Kidney (tissue), 14 donors: Measurements from ENCODE around the gene CCDC12. TPM values are rescaled to one million over a fixed set of nuclear protein-coding genes. Genes with fewer than 3 reads are reported as not detected.

Experiments
- DNase-seq, 5 donors: peaks; one replicate each; pipeline ENCODE4 v3.0.0-alpha.2; 2013 to 2020
- FAIRE-seq: peaks from 2 replicates; lab custom pipeline; 2012; peaks lifted over from hg19 to GRCh38; lab: Jason Lieb, UNC
- H3K27ac ChIP-seq, 2 donors: one replicate each; pipeline ENCODE4 v1.7.0; 2013; ENCODE audit warnings: low read depth in 2 of 2, low read length in 2 of 2, inconsistent platforms in 1 of 2
- H3K27me3 ChIP-seq: one replicate; pipeline ENCODE4 v1.7.1; 2013; ENCODE audit warnings: low read length, inconsistent platforms; ENCODE audit not compliant: control insufficient read depth, insufficient read depth
- H3K36me3 ChIP-seq, 3 donors: one replicate each; pipeline versions ENCODE4 v1.7.0 to v1.7.1; 2013; ENCODE audit warnings: low read length in 3 of 3, control low read depth in 1 of 3, inconsistent platforms in 1 of 3; ENCODE audit not compliant: insufficient read depth in 3 of 3, control insufficient read depth in 2 of 3
- H3K4me1 ChIP-seq, 3 donors: one replicate each; pipeline versions ENCODE4 v1.7.0 to v1.7.1; 2013; ENCODE audit warnings: low read length in 3 of 3, inconsistent platforms in 1 of 3, low read depth in 1 of 3; ENCODE audit not compliant: control insufficient read depth in 2 of 3, insufficient read depth in 2 of 3
- H3K4me3 ChIP-seq, 3 donors: one replicate each; pipeline versions ENCODE4 v1.7.0 to v1.8.1; 2013; ENCODE audit warnings: low read length in 3 of 3, control low read depth in 1 of 3, inconsistent platforms in 1 of 3
- H3K9ac ChIP-seq, 3 donors: one replicate each; pipeline versions ENCODE4 v1.7.0 to v1.7.1; 2013; ENCODE audit warnings: low read length in 3 of 3, control low read depth in 1 of 3, inconsistent platforms in 1 of 3
- H3K9me3 ChIP-seq, 3 donors: one replicate each; pipeline versions ENCODE4 v1.7.0 to v1.7.1; 2013; ENCODE audit warnings: low read length in 3 of 3, control low read depth in 1 of 3, inconsistent platforms in 1 of 3; ENCODE audit not compliant: control insufficient read depth in 2 of 3, insufficient read depth in 1 of 3
- CTCF ChIP-seq: IDR thresholded peaks from 3 replicates; pipeline ENCODE4 v1.5.1; 2012; ENCODE audit warnings: mild to moderate bottlenecking, moderate library complexity, borderline replicate concordance; ENCODE audit not compliant: insufficient read depth; ENCODE audit errors: extremely low read depth
- intact Hi-C: fragments of 100-400 bp; cut with DNase I; formaldehyde crosslinking; loops from one replicate; pipeline ENCODE4 v1.11.1; 2022
- polyA plus RNA-seq: library from polyadenylated mRNA; stranded (reverse); fragments of 350-450 nt; fragmentation: Illumina TruSeq; extraction: RNeasy Lipid Tissue Mini Kit (QIAGEN cat#74804); gene quantifications from one replicate; pipeline ENCODE4 v1.2.3, GENCODE V29; 2014; ENCODE audit warnings: low read depth, low replicate concordance; ENCODE audit not compliant: insufficient read depth
- total RNA-seq: library from RNA; stranded (reverse); fragmentation: NEBNext Ultra II Directional; extraction: Animal tissue kit (Norgen Biotek cat#: 25700); gene quantifications from one replicate; pipeline ENCODE4 v1.2.1, GENCODE V29; 2021
- donor health status: control.
- donor health status: control.
- donor health status: control.
- donor health status: control.
- donor health status: control.
- donor health status: DM: yes; HTN: yes; CAD: no.
- donor health status: Normal renal cell carcinoma (clear cell type).

The CCDC12 gene
- total and polyA plus RNA-seq, 2 donors from 2014 or later: 59.7 to 85.6 TPM

GRCh38 chr3:47012342-47013230 lies 36.0 kb upstream of the CCDC12 start:
- TF ChIP-seq CTCF: no peak
- Histone ChIP-seq H3K4me1 (peaks cover 0 to 10% (median 0%) of the 10 kb centered on the region in 3 donors), H3K36me3 (peaks cover 0 to 9% (median 6%) of the 10 kb centered on the region in 3 donors), H3K27ac (no peak overlapping the region), H3K27me3 (no peaks in the 10 kb centered on the region), H3K9ac (no peak overlapping the region), H3K4me3 (no peak overlapping the region), H3K9me3 (no peaks in the 10 kb centered on the region)
- FAIRE-seq: no peak
- DNase-seq: peak in 1 of 5 donors; percentile 58
- intact Hi-C loops: no loop called here

GRCh38 chr3:47011371-47011770 lies 34.8 kb upstream of the CCDC12 start:
- H3K9me3 ChIP-seq: no peaks in the 10 kb centered on the region
- H3K4me3 ChIP-seq: no peak overlapping the region
- H3K36me3 ChIP-seq: peaks cover 0 to 5% (median 2%) of the 10 kb centered on the region in 3 donors
- DNase-seq (peak in 2 of 5 donors; percentile 32 to 54), FAIRE-seq (no peak)
- no peaks in the 10 kb centered on the region for H3K27me3 ChIP-seq
- TF ChIP-seq CTCF: no peak
- intact Hi-C loops: no loop called here
- H3K4me1 ChIP-seq: peaks cover 0 to 8% (median 0%) of the 10 kb centered on the region in 3 donors
- no peak overlapping the region for H3K27ac ChIP-seq
- no peak overlapping the region for H3K9ac ChIP-seq

GRCh38 chr3:47010910-47011309 lies 34.4 kb upstream of the CCDC12 start:
- Histone ChIP-seq H3K36me3 (peaks cover 0 to 9% (median 7%) of the 10 kb centered on the region in 3 donors), H3K27ac (no peak overlapping the region), H3K9me3 (no peaks in the 10 kb centered on the region), H3K4me3 (no peak overlapping the region), H3K9ac (no peak overlapping the region), H3K4me1 (peaks cover 0 to 8% (median 0%) of the 10 kb centered on the region in 3 donors), H3K27me3 (no peaks in the 10 kb centered on the region)
- TF ChIP-seq CTCF: no peak
- DNase-seq (peak in 2 of 5 donors; percentile 20 to 33), FAIRE-seq (no peak)
- intact Hi-C loops: no loop called here
